Activated naive CD4-positive, alpha-beta T cell (primary cell): ENCODE results near the gene TMEM126B.
"Not testable (repeated sequence)": the region's sequence is repeated elsewhere in the genome, so short reads cannot be mapped to it uniquely, and the experiment has no call there.

Experiments used
- DNase-seq, 4 experiments: peaks; one replicate each; lab custom pipeline; 2025; lab: John Stamatoyannopoulos, UW

Gene TMEM126B

DNA sequence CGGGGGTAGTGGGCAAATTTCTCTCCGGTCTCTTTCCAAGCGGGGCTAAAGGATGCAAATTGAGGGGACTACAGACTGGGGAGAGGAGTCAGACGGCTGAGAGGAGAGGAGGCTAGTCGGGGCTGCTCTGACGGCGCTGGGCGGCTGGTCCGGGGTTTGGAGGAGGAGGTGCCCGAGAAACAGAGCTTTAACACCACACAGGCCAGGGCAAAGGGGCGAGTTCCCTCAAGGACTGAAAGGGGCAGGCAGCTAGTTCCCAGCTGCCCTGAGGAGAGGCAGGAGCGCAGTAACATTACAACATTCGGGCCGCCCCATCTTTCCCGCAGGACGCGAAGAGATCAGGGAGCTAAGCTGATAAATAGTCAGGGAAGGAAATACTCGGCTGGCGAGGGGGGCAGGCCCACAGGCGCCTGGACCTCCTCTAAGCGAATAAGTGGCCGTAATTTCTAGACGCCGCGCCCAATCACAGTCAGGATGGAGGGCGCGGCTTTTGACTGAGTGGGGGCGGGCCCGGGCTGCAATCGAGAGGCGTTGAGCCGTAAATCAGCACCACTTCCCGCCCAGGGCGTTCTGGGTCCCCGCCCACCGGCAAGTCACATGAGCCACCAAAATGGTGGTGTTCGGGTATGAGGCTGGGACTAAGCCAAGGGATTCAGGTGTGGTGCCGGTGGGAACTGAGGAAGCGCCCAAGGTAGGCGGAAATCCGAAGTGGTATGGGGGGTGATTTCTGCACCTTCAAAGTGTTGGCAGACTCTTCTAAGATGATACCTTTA, at the start of gene TMEM126B:
Gene TMEM126B, plus strand, starts transcription at position 596 of the 773 bp plus-strand sequence. Its CDS starts 15 bp downstream, at position 611.
- peak; percentile 77 to 93 (median 86) for DNase-seq

DNA sequence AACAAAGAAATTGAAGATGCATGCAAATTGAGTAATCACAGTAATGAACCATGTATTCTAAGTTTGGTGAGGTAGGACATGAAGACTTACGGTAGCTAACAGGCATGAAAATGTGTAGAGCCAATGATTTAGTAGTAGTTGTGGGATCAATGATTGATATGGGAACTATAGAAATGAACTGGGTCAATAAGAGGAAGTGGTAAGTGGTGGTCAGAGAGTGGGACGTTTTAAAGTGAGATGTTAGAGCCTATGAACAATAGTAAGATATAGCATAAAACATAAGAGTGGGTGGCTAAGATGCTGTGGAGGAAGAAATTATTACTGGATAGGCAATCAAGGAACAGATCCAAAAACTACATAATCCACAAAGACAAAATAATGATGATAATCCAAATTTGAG, 46.3 kb upstream of the TMEM126B start:
- no peak for DNase-seq

DNA sequence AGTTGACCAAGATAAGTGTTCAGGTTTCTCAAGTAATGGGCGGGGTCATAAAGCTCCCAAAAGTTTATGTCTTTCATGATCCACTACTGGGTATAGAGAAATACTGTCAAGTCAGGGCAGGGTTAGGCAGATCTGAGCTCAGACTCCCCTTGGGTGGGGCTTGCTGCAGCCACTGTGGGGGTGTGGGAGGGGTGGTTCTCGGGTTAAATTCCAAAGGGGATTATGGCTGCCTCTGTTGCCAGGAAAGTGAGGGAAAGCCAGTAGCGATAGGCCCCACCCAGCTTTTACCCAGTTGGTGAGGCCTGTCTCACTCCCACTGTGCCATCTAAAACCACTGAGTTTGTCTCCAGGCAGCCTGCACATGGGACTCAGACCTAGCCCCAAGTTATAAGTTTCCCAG, 39.0 kb upstream of the TMEM126B start:
- no peak for DNase-seq

DNA sequence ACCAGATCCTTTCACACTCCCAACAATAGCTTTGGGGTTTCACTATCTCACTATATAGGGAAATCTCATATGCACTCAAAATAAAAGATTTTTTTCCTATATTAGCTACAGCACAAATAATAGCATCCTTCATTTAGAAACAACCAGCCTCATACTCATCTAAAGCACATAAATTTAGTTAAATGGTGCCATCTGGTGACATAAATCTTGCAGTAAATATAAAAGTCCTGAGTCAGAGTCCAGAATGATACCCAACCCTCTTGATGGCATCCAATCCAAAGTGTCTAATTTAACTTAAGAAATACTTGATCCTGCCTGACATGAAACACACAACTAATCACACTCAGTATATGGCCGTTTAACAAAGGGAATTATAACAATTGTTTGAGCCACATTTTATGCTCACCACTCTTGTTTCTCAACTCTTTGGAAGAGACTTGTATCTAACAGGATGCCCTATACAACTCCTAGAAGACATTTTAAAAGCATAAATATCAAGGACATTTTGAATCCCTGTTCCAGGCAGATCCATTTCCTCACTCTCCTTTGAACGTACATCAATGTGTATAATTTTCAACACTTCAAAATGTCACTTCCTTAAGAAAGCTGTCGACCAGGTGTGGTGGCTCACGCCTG, 37.4 kb upstream of the TMEM126B start:
- DNase-seq = no peak

DNA sequence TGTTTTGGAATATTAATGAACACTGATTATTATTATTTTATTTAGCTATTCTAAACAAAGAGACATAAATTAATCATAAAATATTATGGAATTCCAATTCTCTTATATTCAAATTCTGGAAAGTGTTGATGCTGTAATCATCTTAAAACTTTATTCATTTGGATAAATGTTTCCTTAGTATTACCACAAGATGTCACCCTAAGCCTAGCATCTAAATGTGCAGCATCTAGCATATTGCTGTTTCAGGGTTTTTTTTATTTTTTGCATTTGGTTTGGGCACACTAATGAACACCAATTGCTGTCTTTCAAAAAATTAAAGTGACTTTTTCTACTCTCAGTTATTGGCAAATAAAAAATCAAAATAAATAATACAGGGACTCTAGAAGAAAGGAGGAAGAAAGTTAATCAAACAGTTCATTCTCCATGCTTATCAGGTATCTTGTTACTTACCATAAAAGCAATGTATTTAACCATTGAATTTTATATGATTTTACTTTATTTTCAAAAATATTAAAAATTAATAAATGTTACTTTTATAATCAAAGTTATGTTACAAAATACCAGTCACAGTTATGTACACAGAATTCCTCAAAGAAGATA, 33.0 kb upstream of the TMEM126B start:
- no peak for DNase-seq

DNA sequence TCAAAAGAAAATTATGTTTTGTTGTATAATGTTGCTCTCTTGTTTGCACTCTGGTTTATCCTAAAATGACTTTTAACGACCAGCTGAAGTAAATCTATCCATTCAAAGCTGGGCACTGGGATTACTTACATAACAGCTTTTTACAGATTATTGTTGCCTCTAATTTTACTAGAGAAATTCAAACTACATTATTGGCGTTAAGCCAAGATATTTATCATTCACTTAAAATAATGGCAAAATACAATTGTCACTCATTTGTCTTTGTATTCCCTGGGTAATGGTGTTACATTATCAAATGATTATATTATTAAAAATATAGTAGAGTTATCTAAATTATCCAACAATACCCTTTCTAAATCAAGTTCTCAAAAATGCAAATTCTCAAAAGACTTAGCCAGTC, 31.5 kb upstream of the TMEM126B start:
- no peak for DNase-seq

DNA sequence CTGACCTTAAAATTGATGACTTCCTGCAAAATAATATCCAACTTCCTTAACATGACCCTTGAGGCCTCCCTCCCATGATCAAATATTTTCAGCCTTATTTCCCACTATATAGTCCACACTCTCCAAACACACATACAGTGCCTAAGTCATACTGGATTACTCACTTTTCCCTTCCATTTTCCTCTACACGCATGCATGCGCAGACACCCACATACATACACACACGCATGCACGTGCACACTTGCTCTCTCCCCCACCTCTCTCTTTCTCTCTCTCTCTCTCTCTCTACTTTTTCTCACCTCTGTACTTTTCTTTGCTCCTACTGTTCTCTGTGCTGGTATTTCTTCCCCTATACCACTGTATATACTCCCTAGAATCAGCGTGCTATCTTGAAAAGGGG, 29.3 kb upstream of the TMEM126B start:
- DNase-seq = no peak

DNA sequence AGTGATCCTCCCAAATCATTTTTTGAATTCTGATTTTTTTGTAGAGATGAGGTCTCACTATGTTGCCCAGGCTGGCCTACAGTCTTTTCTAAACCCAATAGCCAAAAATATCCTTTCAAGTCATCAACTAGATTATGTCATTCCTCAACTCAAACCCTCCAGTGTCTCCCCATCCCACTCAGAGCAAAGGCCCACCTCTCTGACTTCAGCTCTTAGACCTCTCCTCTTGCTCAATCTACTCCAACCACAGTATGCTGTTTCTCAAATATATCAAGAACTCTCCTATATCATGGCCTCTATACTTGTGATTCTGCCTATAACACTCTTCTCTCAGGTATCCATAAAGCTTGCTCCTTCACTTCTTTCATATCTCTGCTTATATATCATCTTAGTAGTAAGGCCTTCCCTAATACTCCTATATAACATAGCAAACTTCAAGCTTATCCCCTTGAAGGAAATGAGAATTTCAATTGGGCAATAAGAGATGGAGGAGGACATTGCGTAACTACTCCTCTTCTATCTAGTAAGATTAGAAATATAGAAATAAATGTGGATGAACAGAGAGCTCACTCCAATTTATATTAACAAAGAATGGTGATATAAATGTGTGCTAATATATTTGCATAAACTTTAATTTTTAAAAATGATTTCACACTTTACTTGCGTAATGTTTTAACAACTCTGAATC, 25.7 kb upstream of the TMEM126B start:
- no peak for DNase-seq

DNA sequence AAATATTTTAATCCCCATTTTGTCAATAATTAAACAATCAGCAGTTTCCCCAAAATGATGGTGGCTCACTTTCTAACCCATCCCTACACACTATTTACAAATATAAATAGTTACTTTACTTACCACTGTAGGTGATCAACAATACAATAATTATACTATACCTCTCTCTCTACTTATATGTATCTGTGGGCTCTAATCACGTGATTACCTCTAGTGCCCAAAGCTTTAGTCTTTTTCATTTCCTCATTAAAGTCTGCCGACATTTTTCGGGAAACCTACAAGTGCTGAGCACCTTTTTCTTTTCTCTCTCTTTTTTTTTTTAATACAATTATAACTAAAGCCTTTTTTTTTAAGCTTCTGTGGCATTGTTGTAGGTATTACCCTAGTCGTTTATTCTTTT, 25.2 kb upstream of the TMEM126B start:
- no peak for DNase-seq

DNA sequence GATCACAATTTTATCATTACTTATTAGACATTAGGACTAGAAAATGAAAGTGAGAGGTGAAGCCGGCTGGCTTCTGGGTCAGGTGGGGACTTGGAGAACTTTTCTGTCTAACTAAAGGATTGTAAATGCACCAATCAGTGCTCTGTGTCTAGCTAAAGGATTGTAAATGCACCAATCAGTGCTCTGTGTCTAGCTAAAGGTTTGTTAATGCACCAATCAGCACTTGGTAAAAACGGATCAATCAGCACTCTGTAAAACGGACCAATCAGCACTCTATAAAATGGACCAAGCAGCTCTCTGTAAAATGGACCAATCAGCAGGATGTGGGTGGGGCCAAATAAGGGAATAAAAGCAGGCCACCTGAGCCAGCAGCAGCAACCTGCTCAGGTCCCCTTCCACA, 22.2 kb upstream of the TMEM126B start:
- DNase-seq = not testable (repeated sequence)

DNA sequence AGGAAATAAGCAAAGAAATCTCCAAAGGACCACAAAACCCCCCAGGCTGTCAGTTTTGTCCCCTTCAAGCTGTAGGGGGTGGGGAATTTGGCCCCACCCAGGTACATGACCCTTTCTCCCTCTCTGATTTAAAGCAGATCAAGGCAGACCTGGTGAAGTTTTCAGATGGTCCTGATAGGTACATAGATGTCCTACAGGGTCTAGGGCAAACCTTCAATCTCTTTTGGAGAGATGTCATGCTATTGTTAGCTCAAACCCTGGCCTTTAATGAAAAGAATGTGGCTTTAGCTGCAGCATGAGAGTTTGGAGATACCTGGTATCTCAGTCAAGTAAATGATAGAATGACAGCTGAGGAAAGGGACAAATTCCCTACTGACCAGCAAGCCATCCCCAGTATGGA, 19.8 kb upstream of the TMEM126B start:
- not testable (repeated sequence) for DNase-seq

DNA sequence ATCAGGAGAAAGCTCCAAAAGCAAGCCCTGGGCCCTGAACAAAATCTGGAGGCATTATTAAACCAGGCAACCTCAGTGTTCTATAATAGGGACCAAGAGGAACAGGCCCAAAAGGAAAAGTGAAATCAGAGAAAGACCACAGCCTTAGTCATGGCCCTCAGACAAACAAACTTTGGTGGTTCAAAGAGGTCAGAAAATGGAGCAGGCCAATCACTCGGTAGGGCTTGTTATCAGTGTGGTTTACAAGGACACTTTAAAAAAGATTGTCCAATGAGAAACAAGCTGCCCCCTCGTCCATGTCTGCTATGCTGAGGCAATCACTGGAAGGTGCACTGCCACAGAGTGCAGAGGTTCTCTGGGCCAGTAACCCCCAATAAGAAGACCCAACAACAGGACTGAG, 19.1 kb upstream of the TMEM126B start:
- not testable (repeated sequence) for DNase-seq

DNA sequence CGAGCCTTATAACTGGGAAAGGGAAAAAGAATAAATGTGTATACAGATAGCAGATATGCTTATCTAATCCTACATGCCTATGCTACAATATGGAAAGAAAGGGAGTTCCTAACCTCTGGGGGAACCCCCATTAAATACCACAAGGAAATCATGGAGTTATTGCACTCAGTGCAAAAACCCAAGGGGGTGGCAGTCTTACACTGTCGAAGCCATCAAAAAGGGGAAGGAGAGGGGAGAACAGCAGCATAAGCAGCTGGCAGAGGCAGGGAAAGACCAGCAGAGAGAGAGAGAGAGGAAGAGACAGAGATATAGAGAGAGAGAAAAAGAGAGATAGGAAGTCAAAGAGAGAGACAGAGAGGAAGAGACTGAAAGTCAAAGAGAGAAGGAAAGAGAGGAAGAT, 16.8 kb upstream of the TMEM126B start:
- DNase-seq = not testable (repeated sequence)

DNA sequence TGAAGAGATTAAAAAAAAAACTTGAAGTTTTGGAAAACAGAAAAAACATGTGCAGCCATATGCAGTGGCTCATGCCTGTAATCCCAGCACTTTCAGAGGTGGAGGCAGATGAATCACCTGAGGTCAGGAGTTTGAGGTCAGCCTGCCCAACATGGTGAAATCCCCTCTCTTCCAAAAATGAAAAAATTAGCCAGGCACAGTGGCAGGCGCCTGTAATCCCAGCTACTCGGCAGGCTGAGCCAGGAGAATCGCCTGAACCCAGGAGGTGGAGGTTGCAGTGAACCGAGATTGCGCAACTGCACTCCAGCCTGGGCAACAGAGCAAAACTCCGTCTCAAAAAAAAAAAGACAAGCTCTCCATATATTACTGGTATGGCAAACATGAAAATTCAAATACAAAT, 8.9 kb upstream of the TMEM126B start:
- DNase-seq = no peak

DNA sequence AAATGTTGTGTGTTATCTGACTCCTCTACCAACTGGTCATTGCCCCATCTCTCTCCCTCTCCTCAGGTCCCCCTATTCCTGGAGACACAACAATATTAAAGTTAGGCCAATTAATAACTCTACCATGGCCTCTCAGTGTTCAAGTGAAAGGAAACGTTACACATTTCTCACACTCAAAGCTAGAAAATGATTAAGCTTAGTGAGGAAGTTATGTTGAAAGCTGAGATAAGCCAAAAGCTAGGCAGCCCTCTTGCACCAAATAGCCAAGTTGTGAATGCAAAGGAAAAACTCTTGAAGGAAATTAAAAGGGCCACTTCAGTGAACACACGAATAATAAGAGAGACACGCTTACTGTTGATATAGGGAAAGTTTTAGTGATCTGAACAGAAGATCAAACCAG, 8.1 kb upstream of the TMEM126B start:
- DNase-seq = no peak

DNA sequence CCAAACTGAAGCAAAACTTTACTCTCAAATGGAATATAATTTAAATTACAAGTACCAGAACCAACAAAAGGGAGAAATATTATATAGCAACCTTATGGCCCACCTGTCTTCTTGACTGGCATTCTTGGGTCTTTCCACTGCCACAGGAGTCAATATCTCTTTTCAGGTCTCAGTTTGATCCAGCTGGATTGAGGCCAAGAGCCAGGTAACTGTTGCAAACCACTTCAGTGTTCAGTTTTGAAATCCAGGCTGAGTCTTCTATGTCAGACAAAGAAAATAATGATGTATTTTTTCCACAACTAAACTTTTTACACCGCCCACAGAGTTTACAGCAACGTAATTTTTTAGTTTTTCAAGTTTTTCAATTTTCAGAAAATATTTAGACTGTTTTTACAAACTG, 1.9 kb upstream of the TMEM126B start:
- DNase-seq = no peak

DNA sequence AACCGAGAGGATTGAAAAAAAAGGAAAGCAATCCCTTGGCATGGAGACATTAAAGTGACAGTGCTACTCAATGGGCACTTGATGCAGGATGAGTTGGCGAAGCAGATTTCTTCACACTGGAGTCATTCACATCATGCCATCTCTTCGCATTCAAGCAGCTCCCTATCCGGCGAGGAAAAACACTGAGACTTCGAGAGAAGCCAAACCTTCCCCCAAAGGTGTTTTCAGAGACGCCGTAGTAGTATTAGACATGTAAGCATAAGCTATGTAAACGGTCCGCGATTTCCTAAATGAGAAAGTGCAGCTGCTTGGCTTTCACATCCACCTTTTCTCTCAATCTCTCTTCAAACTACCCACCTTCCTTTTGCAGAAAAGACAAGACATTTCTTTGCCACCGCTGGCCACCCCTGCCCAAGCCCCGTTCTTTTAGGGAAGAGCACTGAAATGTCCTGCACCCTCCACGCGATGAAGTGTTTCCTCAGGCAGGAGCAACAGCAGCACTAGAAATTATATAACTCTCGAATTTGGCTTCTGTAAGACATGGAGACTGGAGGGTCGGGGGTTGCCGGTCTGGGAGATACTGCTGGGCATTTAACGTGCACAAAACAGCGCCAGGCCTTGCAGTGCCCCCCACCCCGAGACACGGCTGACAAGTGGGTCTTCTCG, 928 bp upstream of the TMEM126B start, which contains the start of gene DLG2:
Gene DLG2, minus strand, starts transcription at position 13 of the 666 bp plus-strand sequence.
- peak in 2 of 4 experiments; percentile 13 to 25 for DNase-seq

DNA sequence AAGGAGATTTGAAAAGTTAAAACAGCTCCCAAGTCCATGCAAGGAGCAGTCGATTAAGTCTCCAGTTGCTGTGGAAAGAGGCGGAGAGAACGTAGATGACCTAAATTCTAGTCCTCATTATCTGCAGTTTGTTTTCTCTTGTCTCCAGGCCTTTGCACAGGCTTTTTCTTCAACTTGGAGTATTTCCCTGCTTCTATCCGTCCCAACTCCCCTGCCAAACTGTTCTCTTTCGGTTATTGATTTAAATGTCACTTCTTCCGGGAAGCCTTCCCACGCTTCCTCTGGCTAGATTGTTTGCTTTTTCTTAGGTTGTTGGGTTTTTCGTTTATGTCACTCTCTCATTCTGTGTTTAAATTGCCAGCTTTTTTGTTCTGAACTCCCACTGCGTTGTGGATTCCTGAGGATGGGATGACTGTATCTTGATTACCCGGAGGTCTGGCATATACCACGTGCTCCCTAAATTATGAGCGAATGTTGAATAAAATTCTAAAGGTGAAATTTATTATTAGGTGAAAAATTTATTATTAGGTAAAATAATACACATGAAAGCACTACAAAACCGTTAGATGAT, 463 bp downstream of the TMEM126B start:
- no peak for DNase-seq

DNA sequence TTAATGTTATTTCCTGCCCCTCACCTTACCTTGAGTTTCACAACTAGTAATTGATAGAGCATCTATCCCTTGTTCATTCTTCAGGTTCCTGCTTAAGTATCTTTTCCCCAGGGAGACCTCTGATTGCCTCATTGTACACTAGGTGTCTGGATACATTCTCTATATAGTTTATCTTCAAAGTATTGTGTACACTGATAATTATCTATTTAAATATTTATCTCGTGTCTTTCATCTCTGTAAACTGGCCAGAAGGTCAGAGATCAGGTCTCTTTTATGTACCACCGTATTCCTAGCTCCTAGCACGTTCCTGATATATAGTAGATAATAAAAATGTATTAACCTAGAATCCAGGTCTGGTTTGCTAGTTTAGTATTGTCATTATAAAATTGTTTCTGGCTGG, 6.4 kb downstream of the TMEM126B start:
- no peak for DNase-seq

DNA sequence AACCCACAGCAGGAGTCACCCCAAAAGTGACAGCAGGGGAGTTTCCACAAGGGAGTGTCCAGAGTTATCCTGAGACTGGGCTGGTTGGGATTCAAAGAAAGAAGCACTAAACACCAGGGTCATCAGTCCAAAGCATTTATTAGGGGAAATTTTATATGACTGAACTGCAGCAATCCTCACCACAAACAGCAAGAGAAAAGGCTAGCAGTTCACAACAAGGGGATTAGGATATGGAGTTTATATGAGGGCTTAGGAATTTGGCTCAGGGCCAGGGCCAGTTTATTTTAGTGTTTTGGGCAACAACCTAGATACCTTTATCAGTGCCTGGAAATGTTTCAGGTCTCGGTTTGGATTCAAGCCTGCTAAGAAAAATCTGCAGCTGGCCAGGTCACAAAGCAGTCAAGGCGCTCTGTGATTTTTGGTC, 14.8 kb downstream of the TMEM126B start:
- no peak for DNase-seq

DNA sequence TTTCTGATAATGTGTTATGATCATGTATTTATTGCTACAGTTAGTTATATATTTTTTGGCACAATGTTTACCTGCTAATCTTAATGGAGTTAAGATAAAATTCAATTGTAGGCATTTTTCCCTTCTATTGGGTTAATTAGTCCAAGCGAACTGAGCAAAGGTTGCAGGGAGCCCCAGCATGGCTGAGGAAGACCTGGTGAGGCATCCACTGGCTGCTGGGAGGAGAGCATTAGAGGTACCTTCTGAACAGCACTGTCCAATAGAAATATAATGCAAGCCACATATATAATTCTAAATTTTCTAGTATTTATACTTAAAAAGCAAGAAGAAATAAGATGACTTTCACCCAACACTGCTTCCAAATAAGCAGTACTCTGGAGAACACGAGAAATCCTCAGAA, 18.7 kb downstream of the TMEM126B start:
- no peak for DNase-seq
